SH-SY5Y (cell line): ENCODE data around the gene MICALL2.

Experiments used
- GATA2 ChIP-seq: IDR thresholded peaks from 2 replicates; pipeline ENCODE4 v1.6.1; 2011; ENCODE audit warnings: mild to moderate bottlenecking, low read depth, low read length
- GATA3 ChIP-seq: IDR thresholded peaks from 2 replicates; pipeline ENCODE4 v1.6.1; 2011; ENCODE audit warnings: low read depth, mild to moderate bottlenecking, low read length, moderate library complexity

DNA sequence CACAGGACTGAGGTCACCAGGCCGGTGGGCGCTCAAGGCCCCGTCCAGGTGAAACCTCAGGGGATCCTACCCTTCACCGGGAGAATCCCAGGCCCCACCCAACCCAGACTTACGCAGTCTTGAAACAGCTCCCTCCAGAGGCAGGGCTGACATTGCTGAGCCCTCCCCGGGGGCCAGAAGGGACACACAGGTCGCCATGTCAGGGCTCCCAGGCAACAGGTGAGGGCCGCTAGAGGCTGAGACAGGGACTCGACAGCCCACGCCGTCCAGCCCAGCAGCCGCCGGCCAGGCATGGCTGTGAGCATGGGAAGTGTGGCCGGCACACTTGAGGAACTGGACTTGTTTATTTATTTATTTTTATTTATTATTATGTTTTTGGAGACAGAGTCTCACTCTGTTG, 10.3 kb downstream of the MICALL2 start:
- TF ChIP-seq GATA2 (no peak), GATA3 (no peak)
